ENCODE data around the gene PAK3.

PAK3 gene

GRCh38 chrX:111103246-111103645 lies 7.3 kb downstream of the PAK3 start:
- H3K9me3 ChIP-seq (replicated peaks; ENCODE audit: insufficient read depth, low read length) = no peaks in the 10 kb centered on the region
- H3K4me3 ChIP-seq (ENCODE audit: low read length) = no peak overlapping the region
- no peaks in the 10 kb centered on the region for H3K36me3 ChIP-seq (replicated peaks; ENCODE audit: insufficient read depth, low read length)
- H3K4me2 ChIP-seq (ENCODE audit: low read depth, low read length) = no peak overlapping the region
- no peak overlapping the region for H3K27ac ChIP-seq (ENCODE audit: low read length)
- H3K27me3 ChIP-seq (replicated peaks; ENCODE audit: insufficient read depth, low read length) = no peaks in the 10 kb centered on the region
- TF ChIP-seq EZH2 (optimal IDR thresholded peaks at IDR 0.05; ENCODE audit: low read depth, low read length) (no peak), EZH2phosphoT487 (IDR thresholded peaks at IDR 0.05; ENCODE audit: low read length) (no peak), CTCF (IDR thresholded peaks at IDR 0.05; ENCODE audit: low read length) (no peak)
- no peak overlapping the region for H2AFZ ChIP-seq (ENCODE audit: low read length)
- H3K79me2 ChIP-seq (ENCODE audit: low read length) = no peaks in the 10 kb centered on the region
- no peaks in the 10 kb centered on the region for H3K4me1 ChIP-seq (ENCODE audit: low read length)
- no peaks in the 10 kb centered on the region for H3F3A ChIP-seq (ENCODE audit: insufficient read depth, low read length)
- no peaks in the 10 kb centered on the region for H3K9me2 ChIP-seq (replicated peaks; ENCODE audit: insufficient read depth, low read length)
- DNase-seq = no peak
- H4K20me1 ChIP-seq (ENCODE audit: insufficient read depth, low read length) = no peaks in the 10 kb centered on the region
- H3K9ac ChIP-seq (ENCODE audit: low read length) = no peak overlapping the region

DNA sequence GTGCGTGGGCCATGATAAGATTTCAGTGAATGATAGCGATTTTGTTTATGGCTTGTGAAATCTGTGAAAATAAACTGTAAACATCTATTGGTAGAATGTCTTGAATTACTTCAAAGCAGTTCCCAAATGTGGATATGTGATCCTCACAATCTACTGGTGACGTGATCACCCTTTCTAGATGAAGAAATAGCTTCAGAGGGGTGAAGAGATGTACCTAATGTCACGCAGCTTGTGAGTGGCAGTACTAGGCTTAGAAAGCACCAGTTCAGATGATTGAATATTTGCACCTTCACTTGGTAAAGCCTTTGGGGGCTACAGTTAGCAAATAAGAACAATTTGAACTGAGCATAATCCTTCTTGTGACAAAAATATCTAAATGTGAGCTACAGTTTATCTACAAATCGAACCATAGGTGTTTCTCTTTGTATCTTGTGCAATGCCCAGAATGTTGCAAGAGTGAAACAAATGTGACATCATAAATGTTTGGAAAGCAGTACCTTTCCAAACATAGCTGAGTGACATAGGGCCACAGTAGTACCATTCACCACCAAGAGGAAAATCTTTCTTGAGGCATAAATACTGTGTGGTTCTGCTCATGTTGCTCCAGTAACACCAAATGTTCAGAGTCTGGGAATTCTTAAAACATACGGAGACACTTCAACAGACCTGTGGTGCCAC lies 14.2 kb downstream of the PAK3 start:
- Histone ChIP-seq H3K36me3 (replicated peaks; ENCODE audit: insufficient read depth, low read length) (no peaks in the 10 kb centered on the region), H3K27ac (ENCODE audit: low read length) (no peak overlapping the region), H3K4me3 (ENCODE audit: low read length) (no peak overlapping the region), H3K79me2 (ENCODE audit: low read length) (no peaks in the 10 kb centered on the region), H2AFZ (ENCODE audit: low read length) (no peak overlapping the region), H3K27me3 (replicated peaks; ENCODE audit: insufficient read depth, low read length) (no peaks in the 10 kb centered on the region), H3K4me2 (ENCODE audit: low read depth, low read length) (no peak overlapping the region), H3F3A (ENCODE audit: insufficient read depth, low read length) (no peaks in the 10 kb centered on the region), H3K4me1 (ENCODE audit: low read length) (no peaks in the 10 kb centered on the region), H3K9me2 (replicated peaks; ENCODE audit: insufficient read depth, low read length) (no peaks in the 10 kb centered on the region), H3K9ac (ENCODE audit: low read length) (no peak overlapping the region), H4K20me1 (ENCODE audit: insufficient read depth, low read length) (no peaks in the 10 kb centered on the region), H3K9me3 (replicated peaks; ENCODE audit: insufficient read depth, low read length) (no peaks in the 10 kb centered on the region)
- no peak for DNase-seq
- TF ChIP-seq CTCF (IDR thresholded peaks at IDR 0.05; ENCODE audit: low read length) (no peak), EZH2phosphoT487 (IDR thresholded peaks at IDR 0.05; ENCODE audit: low read length) (no peak), EZH2 (optimal IDR thresholded peaks at IDR 0.05; ENCODE audit: low read depth, low read length) (no peak)

- no peaks in the 10 kb centered on the region for H3F3A ChIP-seq (ENCODE audit: insufficient read depth, low read length)
- H3K9me3 ChIP-seq (replicated peaks; ENCODE audit: insufficient read depth, low read length) = no peaks in the 10 kb centered on the region
- no peak overlapping the region for H3K9ac ChIP-seq (ENCODE audit: low read length)
- H3K36me3 ChIP-seq (replicated peaks; ENCODE audit: insufficient read depth, low read length) = no peaks in the 10 kb centered on the region
- H3K79me2 ChIP-seq (ENCODE audit: low read length) = no peaks in the 10 kb centered on the region
- no peak for DNase-seq
- no peaks in the 10 kb centered on the region for H3K9me2 ChIP-seq (replicated peaks; ENCODE audit: insufficient read depth, low read length)
- no peaks in the 10 kb centered on the region for H3K27me3 ChIP-seq (replicated peaks; ENCODE audit: insufficient read depth, low read length)
- H2AFZ ChIP-seq (ENCODE audit: low read length) = no peak overlapping the region
- no peaks in the 10 kb centered on the region for H4K20me1 ChIP-seq (ENCODE audit: insufficient read depth, low read length)
- H3K4me1 ChIP-seq (ENCODE audit: low read length) = no peaks in the 10 kb centered on the region
- H3K4me3 ChIP-seq (ENCODE audit: low read length) = no peak overlapping the region
- H3K4me2 ChIP-seq (ENCODE audit: low read depth, low read length) = no peak overlapping the region
- TF ChIP-seq EZH2phosphoT487 (IDR thresholded peaks at IDR 0.05; ENCODE audit: low read length) (no peak), CTCF (IDR thresholded peaks at IDR 0.05; ENCODE audit: low read length) (no peak), EZH2 (optimal IDR thresholded peaks at IDR 0.05; ENCODE audit: low read depth, low read length) (no peak)
- H3K27ac ChIP-seq (ENCODE audit: low read length) = no peak overlapping the region
Measured at GRCh38 chrX:111114806-111115205, 18.8 kb downstream of the PAK3 start.
